HUES6 (cell line): ENCODE results near the gene ARMH2.

Experiments used
- H3K27ac ChIP-seq: 2 replicates; pipeline ENCODE4 v1.7.0; 2013; ENCODE audit warnings: low read depth, mild to moderate bottlenecking, low read length, inconsistent platforms
- H3K27me3 ChIP-seq: 2 replicates; pipeline ENCODE4 v1.6.1; 2013; ENCODE audit warnings: low read length; ENCODE audit not compliant: control insufficient read depth, insufficient read depth
- H3K36me3 ChIP-seq: 2 replicates; pipeline ENCODE4 v1.6.1; 2013; ENCODE audit warnings: low read length; ENCODE audit not compliant: control insufficient read depth, insufficient read depth
- H3K4me1 ChIP-seq: 2 replicates; pipeline ENCODE4 v1.6.1; 2013; ENCODE audit warnings: low read length; ENCODE audit not compliant: control insufficient read depth, insufficient read depth
- H3K4me3 ChIP-seq: 2 replicates; pipeline ENCODE4 v1.5.1; 2013; ENCODE audit warnings: low read depth, low read length
- H3K9ac ChIP-seq: one replicate; pipeline ENCODE4 v1.6.1; 2013; ENCODE audit warnings: mild to moderate bottlenecking, low read length
- H3K9me3 ChIP-seq: 2 replicates; pipeline ENCODE4 v1.6.1; 2013; ENCODE audit warnings: low read depth, low read length; ENCODE audit not compliant: control insufficient read depth, insufficient read depth

Gene ARMH2

GRCh38 chr6:24832794-24833193, 34.1 kb upstream of the ARMH2 start:
- H3K9me3 ChIP-seq, result no peaks in the 10 kb centered on the region
- H3K36me3 ChIP-seq, result no peaks in the 10 kb centered on the region
- peaks cover 8% of the 10 kb centered on the region for H3K4me1 ChIP-seq
- no peak overlapping the region for H3K4me3 ChIP-seq
- no peak overlapping the region for H3K27ac ChIP-seq
- H3K27me3 ChIP-seq, result no peaks in the 10 kb centered on the region
- H3K9ac ChIP-seq, result no peak overlapping the region

GRCh38 chr6:24831771-24832716, 33.3 kb upstream of the ARMH2 start:
- Histone ChIP-seq H3K27ac (no peak overlapping the region), H3K9ac (no peak overlapping the region), H3K4me3 (no peak overlapping the region), H3K9me3 (no peaks in the 10 kb centered on the region), H3K27me3 (no peaks in the 10 kb centered on the region), H3K36me3 (no peaks in the 10 kb centered on the region), H3K4me1 (peaks cover 13% of the 10 kb centered on the region)

GRCh38 chr6:24829657-24830056, 30.9 kb upstream of the ARMH2 start:
- Histone ChIP-seq H3K4me1 (peaks cover 14% of the 10 kb centered on the region), H3K9me3 (no peaks in the 10 kb centered on the region), H3K27me3 (no peaks in the 10 kb centered on the region), H3K27ac (no peak overlapping the region), H3K9ac (no peak overlapping the region), H3K36me3 (no peaks in the 10 kb centered on the region), H3K4me3 (no peak overlapping the region)

GRCh38 chr6:24827970-24828369, 29.3 kb upstream of the ARMH2 start:
- Histone ChIP-seq H3K27ac (no peak overlapping the region), H3K36me3 (no peaks in the 10 kb centered on the region), H3K9ac (no peak overlapping the region), H3K9me3 (no peaks in the 10 kb centered on the region), H3K4me1 (peaks cover 14% of the 10 kb centered on the region), H3K4me3 (no peak overlapping the region), H3K27me3 (no peaks in the 10 kb centered on the region)

- Histone ChIP-seq H3K9ac (no peak overlapping the region), H3K4me1 (peaks cover 14% of the 10 kb centered on the region), H3K36me3 (no peaks in the 10 kb centered on the region), H3K27me3 (no peaks in the 10 kb centered on the region), H3K9me3 (no peaks in the 10 kb centered on the region), H3K27ac (no peak overlapping the region), H3K4me3 (no peak overlapping the region)
Measured at GRCh38 chr6:24827162-24827561, 28.4 kb upstream of the ARMH2 start.

GRCh38 chr6:24825130-24825630, 26.5 kb upstream of the ARMH2 start:
- Histone ChIP-seq H3K9ac (no peak overlapping the region), H3K9me3 (no peaks in the 10 kb centered on the region), H3K4me3 (no peak overlapping the region), H3K27me3 (no peaks in the 10 kb centered on the region), H3K27ac (no peak overlapping the region), H3K36me3 (no peaks in the 10 kb centered on the region), H3K4me1 (peaks cover 14% of the 10 kb centered on the region; the same call in 1 of the 2 replicates)

- H3K9ac ChIP-seq, result no peak overlapping the region
- H3K4me3 ChIP-seq, result no peak overlapping the region
- no peaks in the 10 kb centered on the region for H3K9me3 ChIP-seq
- H3K27me3 ChIP-seq, result no peaks in the 10 kb centered on the region
- no peak overlapping the region for H3K27ac ChIP-seq
- no peaks in the 10 kb centered on the region for H3K36me3 ChIP-seq
- peaks cover 7% of the 10 kb centered on the region; the same call in 1 of the 2 replicates for H3K4me1 ChIP-seq
Measured at GRCh38 chr6:24824142-24824938, 25.6 kb upstream of the ARMH2 start.

GRCh38 chr6:24823185-24823584, 24.5 kb upstream of the ARMH2 start:
- Histone ChIP-seq H3K9ac (no peak overlapping the region), H3K4me1 (peaks cover 12% of the 10 kb centered on the region), H3K36me3 (no peaks in the 10 kb centered on the region), H3K27me3 (no peaks in the 10 kb centered on the region), H3K9me3 (no peaks in the 10 kb centered on the region), H3K4me3 (no peak overlapping the region), H3K27ac (no peak overlapping the region)

GRCh38 chr6:24822696-24823095, 24.0 kb upstream of the ARMH2 start:
- Histone ChIP-seq H3K27ac (no peak overlapping the region), H3K4me1 (peaks cover 16% of the 10 kb centered on the region), H3K27me3 (no peaks in the 10 kb centered on the region), H3K9ac (no peak overlapping the region), H3K9me3 (0 out of 2 replicates have a peak, but pooled peaks cover 2% of the 10 kb centered on the region), H3K4me3 (no peak overlapping the region), H3K36me3 (no peaks in the 10 kb centered on the region)

- Histone ChIP-seq H3K36me3 (no peaks in the 10 kb centered on the region), H3K27ac (no peak overlapping the region), H3K4me1 (peaks cover 12% of the 10 kb centered on the region), H3K27me3 (no peaks in the 10 kb centered on the region), H3K9me3 (0 out of 2 replicates have a peak, but pooled peaks cover 3% of the 10 kb centered on the region), H3K9ac (no peak overlapping the region), H3K4me3 (no peak overlapping the region)
Measured at GRCh38 chr6:24821860-24822444, 23.2 kb upstream of the ARMH2 start.
